Measurements from ENCODE around the gene NRXN3.

DNA sequence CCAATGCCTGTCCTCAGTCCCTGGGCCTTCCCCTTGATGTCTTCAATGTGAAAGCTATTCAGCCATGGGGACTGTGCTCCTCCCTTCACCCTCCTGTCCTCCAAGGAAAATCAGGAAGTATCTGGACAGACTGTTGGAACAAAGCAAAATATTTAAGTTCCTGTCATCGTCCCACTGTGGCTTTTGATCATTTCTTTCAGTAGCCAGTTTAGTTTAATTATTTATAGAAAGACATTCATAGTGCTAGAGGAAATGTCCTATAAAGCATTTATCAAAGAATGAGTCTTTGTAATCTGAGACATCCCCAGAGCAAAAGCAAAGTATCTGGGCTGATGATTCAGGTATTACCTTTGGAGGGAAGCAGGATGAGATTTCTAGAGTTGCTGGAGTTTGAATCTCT lies 254.1 kb downstream of the NRXN3 start:
- TF ChIP-seq, protein P1, sequence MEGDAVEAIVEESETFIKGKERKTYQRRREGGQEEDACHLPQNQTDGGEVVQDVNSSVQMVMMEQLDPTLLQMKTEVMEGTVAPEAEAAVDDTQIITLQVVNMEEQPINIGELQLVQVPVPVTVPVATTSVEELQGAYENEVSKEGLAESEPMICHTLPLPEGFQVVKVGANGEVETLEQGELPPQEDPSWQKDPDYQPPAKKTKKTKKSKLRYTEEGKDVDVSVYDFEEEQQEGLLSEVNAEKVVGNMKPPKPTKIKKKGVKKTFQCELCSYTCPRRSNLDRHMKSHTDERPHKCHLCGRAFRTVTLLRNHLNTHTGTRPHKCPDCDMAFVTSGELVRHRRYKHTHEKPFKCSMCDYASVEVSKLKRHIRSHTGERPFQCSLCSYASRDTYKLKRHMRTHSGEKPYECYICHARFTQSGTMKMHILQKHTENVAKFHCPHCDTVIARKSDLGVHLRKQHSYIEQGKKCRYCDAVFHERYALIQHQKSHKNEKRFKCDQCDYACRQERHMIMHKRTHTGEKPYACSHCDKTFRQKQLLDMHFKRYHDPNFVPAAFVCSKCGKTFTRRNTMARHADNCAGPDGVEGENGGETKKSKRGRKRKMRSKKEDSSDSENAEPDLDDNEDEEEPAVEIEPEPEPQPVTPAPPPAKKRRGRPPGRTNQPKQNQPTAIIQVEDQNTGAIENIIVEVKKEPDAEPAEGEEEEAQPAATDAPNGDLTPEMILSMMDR (IDR thresholded peaks at IDR 0.05), result no peak
- TF ChIP-seq POLR2A (IDR thresholded peaks at IDR 0.05), result no peak

All from heart left ventricle (tissue), 13 donors.